Keratinocyte (primary cell): ENCODE results near the gene SENP7. TPM values are rescaled to one million over a fixed set of nuclear protein-coding genes. Genes with fewer than 3 reads are reported as not detected.
"Not testable (repeated sequence)": the region's sequence is repeated elsewhere in the genome, so short reads cannot be mapped to it uniquely, and the experiment has no call there.

ENCODE experiments used
- DNase-seq: peaks from one replicate; pipeline ENCODE4 v3.0.0-alpha.2; 2011; ENCODE audit warnings: low read depth, missing footprints, low spot score
- FAIRE-seq: peaks from 2 replicates; lab custom pipeline; 2011; peaks lifted over from hg19 to GRCh38; lab: Jason Lieb, UNC
- H2AFZ ChIP-seq: 2 replicates; pipeline ENCODE4 v1.6.0; 2012; ENCODE audit warnings: low read length, control low read depth, inconsistent platforms; ENCODE audit not compliant: control insufficient read depth
- H3K27ac ChIP-seq: 2 replicates; pipeline ENCODE4 v1.5.1; 2011; ENCODE audit warnings: low read length; ENCODE audit not compliant: control insufficient read depth, insufficient read depth
- H3K27me3 ChIP-seq: 3 replicates; pipeline ENCODE4 v1.6.0; 2011; ENCODE audit warnings: low read length; ENCODE audit not compliant: control insufficient read depth, insufficient read depth; ENCODE audit errors: extremely low read depth
- H3K36me3 ChIP-seq, 2 experiments: 2 replicates in 1 of 2; 3 replicates in 1 of 2; pipeline ENCODE4 v1.5.1; 2011; ENCODE audit warnings: low read length in 2 of 2, mild to moderate bottlenecking in 1 of 2; ENCODE audit not compliant: control insufficient read depth in 2 of 2, insufficient read depth in 2 of 2; ENCODE audit errors: extremely low read depth in 1 of 2
- H3K4me1 ChIP-seq: 3 replicates; pipeline ENCODE4 v1.5.1; 2011; ENCODE audit warnings: low read length; ENCODE audit not compliant: control insufficient read depth, insufficient read depth; ENCODE audit errors: extremely low read depth
- H3K4me2 ChIP-seq: 3 replicates; pipeline ENCODE4 v1.6.0; 2011; ENCODE audit warnings: low read depth, low read length; ENCODE audit not compliant: control insufficient read depth, insufficient read depth; ENCODE audit errors: extremely low read depth
- H3K4me3 ChIP-seq, 3 experiments: fragments of 200-600 bp in 1 of 3; sonication (generic) in 1 of 3; 2 replicates in 2 of 3; 3 replicates in 1 of 3; pipeline ENCODE4 v1.5.1; 2011 to 2016; ENCODE audit warnings: low read length in 3 of 3, mild to moderate bottlenecking in 3 of 3, control low read depth in 2 of 3, inconsistent platforms in 1 of 3, low read depth in 1 of 3, mixed read lengths in 1 of 3, mixed run types in 1 of 3, moderate library complexity in 1 of 3; ENCODE audit not compliant: control insufficient read depth in 2 of 3, insufficient read depth in 2 of 3; ENCODE audit errors: extremely low read depth in 1 of 3
- H3K79me2 ChIP-seq: 2 replicates; pipeline ENCODE4 v1.6.0; 2012; ENCODE audit warnings: low read length; ENCODE audit not compliant: control insufficient read depth, insufficient read depth
- H3K9ac ChIP-seq: 3 replicates; pipeline ENCODE4 v1.6.0; 2011; ENCODE audit warnings: low read length; ENCODE audit not compliant: control insufficient read depth, insufficient read depth; ENCODE audit errors: extremely low read depth
- H3K9me1 ChIP-seq: 3 replicates; pipeline ENCODE4 v1.6.0; 2011; ENCODE audit warnings: low read length; ENCODE audit not compliant: control insufficient read depth, insufficient read depth; ENCODE audit errors: extremely low read depth
- H3K9me3 ChIP-seq: 2 replicates; pipeline ENCODE4 v1.5.1; 2012; ENCODE audit warnings: low read depth, low read length; ENCODE audit not compliant: control insufficient read depth
- H4K20me1 ChIP-seq: 3 replicates; pipeline ENCODE4 v1.6.0; 2011; ENCODE audit warnings: low read length; ENCODE audit not compliant: control insufficient read depth, insufficient read depth; ENCODE audit errors: extremely low read depth
- EZH2 ChIP-seq: IDR thresholded peaks from one replicate; pipeline ENCODE4 v1.6.1; 2012; ENCODE audit warnings: inconsistent platforms, mild to moderate bottlenecking, low read length, moderate library complexity
- dilution Hi-C: fragments of 300-500 bp; cut with MboI; formaldehyde crosslinking; loops from one replicate; pipeline ENCODE4 v1.7.0; 2020; ENCODE audit warnings: low sequenced_read_pairs; ENCODE audit not compliant: extremely low pct_ligation_motif_present
- polyA plus RNA-seq, 5 experiments: library from polyadenylated mRNA; depleted of rRNA in 3 of 5; stranded (reverse) in 3 of 5; stranded (forward) in 1 of 5; unstranded in 1 of 5; fragments of >200 nt; gene quantifications; 1 replicate in 1 of 5; 2 replicates in 3 of 5; 3 replicates in 1 of 5; pipeline versions ENCODE4 v1.2.1 to v1.2.3, GENCODE V29; 2011 to 2012; ENCODE audit warnings: missing spikeins in 2 of 5, low read depth in 1 of 5, low replicate concordance in 1 of 5
- TF ChIP-seq, protein P1 (sequence below), 3 experiments: IDR thresholded peaks in 1 of 3; conservative IDR thresholded peaks in 1 of 3; optimal IDR thresholded peaks in 1 of 3; 2 replicates in 2 of 3; 3 replicates in 1 of 3; pipeline versions ENCODE3 to v1.5.1; 2011; ENCODE audit warnings: low read length in 3 of 3, mild to moderate bottlenecking in 3 of 3, moderate library complexity in 2 of 3, control low read depth in 1 of 3, inconsistent platforms in 1 of 3; ENCODE audit not compliant: insufficient read depth in 2 of 3; ENCODE audit errors: extremely low read depth in 1 of 3

The SENP7 gene
- polyA plus RNA-seq, 1 donor (not counting 4 experiments of a cell fraction or from before 2014, with no cell fraction given): 7.4 TPM

DNA sequence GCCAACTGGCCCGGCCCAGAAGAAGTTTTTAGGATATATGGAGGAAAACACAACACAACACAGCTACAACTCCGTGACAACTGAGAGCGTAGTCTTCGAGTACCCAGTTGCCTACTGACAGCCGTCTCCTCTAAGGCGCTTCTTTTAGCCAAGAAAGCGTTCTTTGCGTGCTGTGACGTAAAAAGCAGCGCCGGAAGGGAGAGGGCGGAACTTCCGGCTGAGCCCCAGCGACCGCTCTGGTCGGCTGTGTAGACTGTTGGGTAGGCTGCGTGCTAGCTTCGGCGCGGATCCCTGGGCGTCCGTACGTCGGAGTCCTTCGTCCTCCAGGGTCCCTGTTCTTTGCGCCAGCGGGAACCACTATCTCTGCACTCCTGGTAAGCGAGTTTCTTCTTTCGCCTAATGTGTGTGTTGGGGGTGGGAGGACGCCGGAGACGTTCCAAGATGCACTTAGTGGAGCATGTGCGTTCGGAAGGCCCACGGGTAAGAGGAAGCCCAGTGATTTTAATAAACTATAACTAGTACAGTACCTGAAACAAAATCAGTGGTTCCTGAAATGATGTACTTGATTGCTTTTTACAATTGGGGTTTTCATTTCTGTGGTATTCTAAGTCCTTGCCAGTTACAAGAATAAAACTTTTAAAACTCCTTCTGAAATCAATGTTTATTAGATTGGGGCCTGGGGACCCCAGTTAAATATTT lies 48.8 kb upstream of the SENP7 start, which contains the start of gene TRMT10C:
Gene TRMT10C (plus strand): TSS at position 239 of the 699 bp plus-strand sequence. CDS start 2,914 bp downstream, outside the sequence.
- Histone ChIP-seq H4K20me1 (peaks cover 14% of the 10 kb centered on the region), H3K9me3 (no peaks in the 10 kb centered on the region), H2AFZ (peak within 1 kb of the TSS; percentile 96), H3K79me2 (peaks cover 50% of the 10 kb centered on the region), H3K9ac (peak within 1 kb of the TSS; percentile 99), H3K4me1 (peaks cover 12% of the 10 kb centered on the region), H3K4me2 (peak within 1 kb of the TSS; percentile 95), H3K9me1 (no peaks in the 10 kb centered on the region), H3K4me3 (peak within 1 kb of the TSS; percentile 84 to 100 (median 97)), H3K36me3 (peaks cover 9 to 20% of the 10 kb centered on the region in 2 experiments), H3K27me3 (no peaks in the 10 kb centered on the region), H3K27ac (peak within 1 kb of the TSS; percentile 96)
- dilution Hi-C loops: no loop called here
- FAIRE-seq: peak; percentile 75
- DNase-seq: peak; percentile 30
- no peak for TF ChIP-seq EZH2
- TF ChIP-seq, protein P1, sequence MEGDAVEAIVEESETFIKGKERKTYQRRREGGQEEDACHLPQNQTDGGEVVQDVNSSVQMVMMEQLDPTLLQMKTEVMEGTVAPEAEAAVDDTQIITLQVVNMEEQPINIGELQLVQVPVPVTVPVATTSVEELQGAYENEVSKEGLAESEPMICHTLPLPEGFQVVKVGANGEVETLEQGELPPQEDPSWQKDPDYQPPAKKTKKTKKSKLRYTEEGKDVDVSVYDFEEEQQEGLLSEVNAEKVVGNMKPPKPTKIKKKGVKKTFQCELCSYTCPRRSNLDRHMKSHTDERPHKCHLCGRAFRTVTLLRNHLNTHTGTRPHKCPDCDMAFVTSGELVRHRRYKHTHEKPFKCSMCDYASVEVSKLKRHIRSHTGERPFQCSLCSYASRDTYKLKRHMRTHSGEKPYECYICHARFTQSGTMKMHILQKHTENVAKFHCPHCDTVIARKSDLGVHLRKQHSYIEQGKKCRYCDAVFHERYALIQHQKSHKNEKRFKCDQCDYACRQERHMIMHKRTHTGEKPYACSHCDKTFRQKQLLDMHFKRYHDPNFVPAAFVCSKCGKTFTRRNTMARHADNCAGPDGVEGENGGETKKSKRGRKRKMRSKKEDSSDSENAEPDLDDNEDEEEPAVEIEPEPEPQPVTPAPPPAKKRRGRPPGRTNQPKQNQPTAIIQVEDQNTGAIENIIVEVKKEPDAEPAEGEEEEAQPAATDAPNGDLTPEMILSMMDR (optimal IDR thresholded peaks at IDR 0.05 in 1 of 3, IDR thresholded peaks at IDR 0.05 in 1 of 3, conservative IDR thresholded peaks at IDR 0.05 in 1 of 3; ENCODE audit: extremely low read depth in 1 of 3, insufficient read depth in 2 of 3, low read length in 3 of 3): no peak

- no peaks in the 10 kb centered on the region for H3K9me3 ChIP-seq
- H3K4me3 ChIP-seq: no peak overlapping the region
- no peak overlapping the region for H3K9ac ChIP-seq
- no peaks in the 10 kb centered on the region for H3K36me3 ChIP-seq
- TF ChIP-seq EZH2: no peak
- TF ChIP-seq, protein P1 (optimal IDR thresholded peaks at IDR 0.05 in 1 of 3, IDR thresholded peaks at IDR 0.05 in 1 of 3, conservative IDR thresholded peaks at IDR 0.05 in 1 of 3; ENCODE audit: extremely low read depth in 1 of 3, insufficient read depth in 2 of 3, low read length in 3 of 3): no peak
- H4K20me1 ChIP-seq: no peaks in the 10 kb centered on the region
- dilution Hi-C loops: no loop called here
- no peak overlapping the region for H2AFZ ChIP-seq
- H3K4me2 ChIP-seq: no peak overlapping the region
- no peaks in the 10 kb centered on the region for H3K9me1 ChIP-seq
- no peaks in the 10 kb centered on the region for H3K4me1 ChIP-seq
- H3K79me2 ChIP-seq: no peaks in the 10 kb centered on the region
- H3K27me3 ChIP-seq: no peaks in the 10 kb centered on the region
- FAIRE-seq: no peak
- DNase-seq: no peak
- H3K27ac ChIP-seq: no peak overlapping the region
Measured at GRCh38 chr3:101556064-101556463, 43.1 kb upstream of the SENP7 start.

DNA sequence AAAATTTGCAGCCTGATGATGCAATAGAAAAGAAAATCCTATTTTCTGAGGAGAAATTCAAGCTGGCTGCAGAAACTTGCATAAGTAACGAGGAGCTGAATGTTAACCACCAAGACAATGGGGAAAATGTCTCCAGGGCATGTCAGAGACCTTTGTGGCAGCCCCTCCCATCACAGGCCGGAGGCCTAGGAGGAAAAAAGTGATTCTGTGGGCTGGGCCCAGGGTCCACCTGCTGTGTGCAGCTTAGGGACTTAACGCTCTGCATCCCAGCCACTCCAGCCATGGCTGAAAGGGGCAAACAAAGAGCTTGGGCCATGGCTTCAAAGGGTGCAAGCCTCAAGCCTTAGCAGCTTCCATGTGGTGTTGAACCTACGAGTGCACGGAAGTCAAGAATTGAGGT lies 40.4 kb upstream of the SENP7 start:
- H3K27me3 ChIP-seq, DNase-seq, H3K9me3 ChIP-seq, H3K9me1 ChIP-seq, H3K27ac ChIP-seq, H3K36me3 ChIP-seq, H3K4me3 ChIP-seq, H4K20me1 ChIP-seq, H2AFZ ChIP-seq, H3K79me2 ChIP-seq, dilution Hi-C loops, H3K9ac ChIP-seq, H3K4me1 ChIP-seq, FAIRE-seq, H3K4me2 ChIP-seq: not testable (repeated sequence)
